Measurements from ENCODE around the gene FAM78A.

GRCh38 chr9:131290767-131291370 is 14.6 kb upstream of the FAM78A start:
- TF ChIP-seq CTCF (IDR thresholded peaks at IDR 0.05; ENCODE audit: poor library complexity, severe bottlenecking) (no peak), EZH2 (IDR thresholded peaks at IDR 0.05; ENCODE audit: borderline replicate concordance, insufficient read depth, low read length, poor library complexity, severe bottlenecking) (no peak), SMC3 (conservative IDR thresholded peaks at IDR 0.05; ENCODE audit: poor library complexity) (no peak), MXI1 (conservative IDR thresholded peaks at IDR 0.05; ENCODE audit: poor library complexity, severe bottlenecking) (no peak), POLR2AphosphoS5 (IDR thresholded peaks at IDR 0.05) (no peak), EP300 (conservative IDR thresholded peaks at IDR 0.05; ENCODE audit: poor library complexity, severe bottlenecking) (no peak), RAD21 (conservative IDR thresholded peaks at IDR 0.05) (no peak)
